Globus pallidus (tissue), 1 donor: ENCODE measurements around the gene PTPRO.
A peak's percentile ranks its signal among the peaks of the same experiment; 100 is the strongest.

ENCODE experiments used
- DNase-seq: peaks from one replicate; pipeline ENCODE4 v3.0.0-alpha.2; 2015; ENCODE audit warnings: low spot score

Gene PTPRO

GRCh38 chr12:15446807-15447206 is 124.5 kb downstream of the PTPRO start:
- no peak for DNase-seq

- DNase-seq = no peak
Measured at GRCh38 chr12:15453613-15454012, 131.3 kb downstream of the PTPRO start.

GRCh38 chr12:15458008-15458407 is 135.7 kb downstream of the PTPRO start:
- no peak for DNase-seq

- no peak for DNase-seq
Measured at GRCh38 chr12:15468911-15469310, 146.6 kb downstream of the PTPRO start.

GRCh38 chr12:15469356-15469755 is 147.0 kb downstream of the PTPRO start:
- no peak for DNase-seq

- no peak for DNase-seq
Measured at GRCh38 chr12:15472036-15472435, 149.7 kb downstream of the PTPRO start.

- no peak for DNase-seq
Measured at GRCh38 chr12:15474766-15475165, 152.5 kb downstream of the PTPRO start.

- DNase-seq = no peak
Measured at GRCh38 chr12:15477761-15478160, 155.5 kb downstream of the PTPRO start.

- no peak for DNase-seq
Measured at GRCh38 chr12:15481846-15482245, 159.5 kb downstream of the PTPRO start.

- no peak for DNase-seq
Measured at GRCh38 chr12:15485466-15485865, 163.2 kb downstream of the PTPRO start.

- DNase-seq = no peak
Measured at GRCh38 chr12:15486859-15487258, 164.6 kb downstream of the PTPRO start.

- no peak for DNase-seq
Measured at GRCh38 chr12:15488481-15488880, 166.2 kb downstream of the PTPRO start.

- no peak for DNase-seq
Measured at GRCh38 chr12:15494329-15495046, 172.2 kb downstream of the PTPRO start.

GRCh38 chr12:15495746-15496145 is 173.4 kb downstream of the PTPRO start:
- no peak for DNase-seq

GRCh38 chr12:15496738-15497137 is 174.4 kb downstream of the PTPRO start:
- no peak for DNase-seq

- no peak for DNase-seq
Measured at GRCh38 chr12:15497671-15498292, 175.5 kb downstream of the PTPRO start.

- no peak for DNase-seq
Measured at GRCh38 chr12:15502211-15502610, 179.9 kb downstream of the PTPRO start.

GRCh38 chr12:15505616-15506015 is 183.3 kb downstream of the PTPRO start:
- no peak for DNase-seq

- DNase-seq = no peak
Measured at GRCh38 chr12:15515010-15515409, 192.7 kb downstream of the PTPRO start.

- DNase-seq = no peak
Measured at GRCh38 chr12:15520083-15520482, 197.8 kb downstream of the PTPRO start.

GRCh38 chr12:15520844-15521243 is 198.5 kb downstream of the PTPRO start:
- DNase-seq = no peak

- peak; percentile 42 for DNase-seq
Measured at GRCh38 chr12:15522574-15523187, 200.4 kb downstream of the PTPRO start.

GRCh38 chr12:15525441-15525840 is 203.1 kb downstream of the PTPRO start:
- DNase-seq = no peak
